ACC112 (cell line): ENCODE data around the gene ISLR.

Source experiments
- H2AFZ ChIP-seq: fragments of 200-600 bp; sonication (generic); one replicate; pipeline ENCODE4 v1.6.0; 2017; ENCODE audit warnings: antibody characterized with exemption, low read length; ENCODE audit not compliant: unreplicated experiment
- H3K27ac ChIP-seq: fragments of 200-600 bp; sonication (generic); 2 replicates; pipeline ENCODE4 v1.5.1; 2014; ENCODE audit warnings: low read depth, mild to moderate bottlenecking, antibody characterized with exemption, low read length, moderate library complexity
- H3K27me3 ChIP-seq: fragments of 200-600 bp; sonication (generic); 2 replicates; pipeline ENCODE4 v1.6.1; 2014; ENCODE audit warnings: mild to moderate bottlenecking, antibody characterized with exemption, low read length, moderate library complexity, mixed read lengths; ENCODE audit not compliant: insufficient read depth
- H3K36me3 ChIP-seq: fragments of 200-600 bp; sonication (generic); 2 replicates; pipeline ENCODE4 v1.6.1; 2016; ENCODE audit warnings: mild to moderate bottlenecking, antibody characterized with exemption, low read length, moderate library complexity, mixed read lengths; ENCODE audit not compliant: insufficient read depth
- H3K4me1 ChIP-seq: fragments of 200-600 bp; sonication (generic); one replicate; pipeline ENCODE4 v1.6.1; 2016; ENCODE audit warnings: low read length, mixed read lengths; ENCODE audit not compliant: insufficient read depth, unreplicated experiment, control insufficient read depth
- H3K4me3 ChIP-seq: fragments of 200-600 bp; sonication (generic); 2 replicates; pipeline ENCODE4 v1.5.1; 2014; ENCODE audit warnings: mild to moderate bottlenecking, low read depth, low read length
- H3K79me2 ChIP-seq: fragments of 200-600 bp; sonication (generic); one replicate; pipeline ENCODE4 v1.6.0; 2016; ENCODE audit warnings: low read length; ENCODE audit not compliant: control insufficient read depth, unreplicated experiment, insufficient read depth

Gene ISLR

GRCh38 chr15:74215958-74216357 lies 42.4 kb downstream of the ISLR start:
- Histone ChIP-seq H3K27ac (no peak overlapping the region), H3K4me1 (peaks cover 17% of the 10 kb centered on the region), H3K79me2 (no peaks in the 10 kb centered on the region), H3K4me3 (no peak overlapping the region), H3K27me3 (peaks cover 4% of the 10 kb centered on the region; the same call in 1 of the 2 replicates), H2AFZ (no peak overlapping the region), H3K36me3 (no peaks in the 10 kb centered on the region)

GRCh38 chr15:74216949-74217348 lies 43.4 kb downstream of the ISLR start:
- Histone ChIP-seq H3K4me1 (peaks cover 17% of the 10 kb centered on the region), H2AFZ (no peak overlapping the region), H3K79me2 (no peaks in the 10 kb centered on the region), H3K36me3 (no peaks in the 10 kb centered on the region), H3K27ac (no peak overlapping the region), H3K4me3 (no peak overlapping the region), H3K27me3 (peaks cover 4% of the 10 kb centered on the region; the same call in 1 of the 2 replicates)

- peaks cover 4% of the 10 kb centered on the region; the same call in 1 of the 2 replicates for H3K27me3 ChIP-seq
- H3K27ac ChIP-seq, result no peak overlapping the region
These were observed 44.7 kb downstream of the ISLR start for GRCh38 chr15:74217907-74218885.

DNA sequence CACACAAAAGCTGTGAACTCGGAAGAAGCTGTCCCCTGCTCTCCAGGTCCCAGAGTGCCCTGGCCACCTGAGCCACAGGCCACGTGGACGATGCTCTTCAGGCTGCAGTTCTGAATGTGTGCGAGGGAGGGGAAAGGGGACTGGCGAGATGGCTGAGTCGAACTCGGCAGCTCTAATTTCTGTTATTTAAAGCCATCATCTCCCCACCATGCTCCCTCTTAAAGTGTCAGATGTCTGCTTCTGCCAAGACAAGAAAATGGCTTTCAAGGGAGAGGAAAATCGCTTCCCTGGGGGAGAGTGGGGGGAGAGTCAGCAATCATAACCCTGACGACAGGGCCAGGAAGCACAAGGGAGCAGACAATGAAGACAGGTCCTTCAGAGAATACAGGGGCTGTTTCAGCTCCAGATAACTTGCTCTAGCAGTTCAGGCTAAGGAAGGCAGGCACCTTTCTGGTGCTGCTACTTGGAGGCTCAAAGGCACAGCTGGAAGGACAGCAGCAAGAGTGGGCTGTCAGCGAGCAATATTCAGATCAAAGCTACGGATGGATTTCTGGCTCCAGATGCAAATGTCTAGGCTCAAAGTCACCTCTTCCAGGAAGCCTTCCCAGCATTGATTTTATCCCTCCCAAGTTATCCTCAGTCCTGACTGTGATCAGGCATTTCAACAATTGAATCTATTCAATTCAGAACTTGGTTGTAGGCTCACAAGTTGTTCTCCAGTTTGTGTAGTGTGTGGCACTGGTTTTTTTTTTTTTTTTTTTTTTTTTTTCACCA lies 47.2 kb downstream of the ISLR start:
- peaks cover 4% of the 10 kb centered on the region; the same call in 1 of the 2 replicates for H3K27me3 ChIP-seq
- H3K36me3 ChIP-seq, result no peaks in the 10 kb centered on the region
- no peak overlapping the region for H3K4me3 ChIP-seq
- H3K4me1 ChIP-seq, result peaks cover 9% of the 10 kb centered on the region
- H3K27ac ChIP-seq, result no peak overlapping the region
- H2AFZ ChIP-seq, result no peak overlapping the region
- no peaks in the 10 kb centered on the region for H3K79me2 ChIP-seq

More at GRCh38 chr15:74217907-74218885, 44.7 kb downstream of the ISLR start:
- H3K36me3 ChIP-seq, result no peaks in the 10 kb centered on the region
- no peaks in the 10 kb centered on the region for H3K79me2 ChIP-seq
- H2AFZ ChIP-seq, result no peak overlapping the region
- no peak overlapping the region for H3K4me3 ChIP-seq
- H3K4me1 ChIP-seq, result peaks cover 17% of the 10 kb centered on the region

DNA sequence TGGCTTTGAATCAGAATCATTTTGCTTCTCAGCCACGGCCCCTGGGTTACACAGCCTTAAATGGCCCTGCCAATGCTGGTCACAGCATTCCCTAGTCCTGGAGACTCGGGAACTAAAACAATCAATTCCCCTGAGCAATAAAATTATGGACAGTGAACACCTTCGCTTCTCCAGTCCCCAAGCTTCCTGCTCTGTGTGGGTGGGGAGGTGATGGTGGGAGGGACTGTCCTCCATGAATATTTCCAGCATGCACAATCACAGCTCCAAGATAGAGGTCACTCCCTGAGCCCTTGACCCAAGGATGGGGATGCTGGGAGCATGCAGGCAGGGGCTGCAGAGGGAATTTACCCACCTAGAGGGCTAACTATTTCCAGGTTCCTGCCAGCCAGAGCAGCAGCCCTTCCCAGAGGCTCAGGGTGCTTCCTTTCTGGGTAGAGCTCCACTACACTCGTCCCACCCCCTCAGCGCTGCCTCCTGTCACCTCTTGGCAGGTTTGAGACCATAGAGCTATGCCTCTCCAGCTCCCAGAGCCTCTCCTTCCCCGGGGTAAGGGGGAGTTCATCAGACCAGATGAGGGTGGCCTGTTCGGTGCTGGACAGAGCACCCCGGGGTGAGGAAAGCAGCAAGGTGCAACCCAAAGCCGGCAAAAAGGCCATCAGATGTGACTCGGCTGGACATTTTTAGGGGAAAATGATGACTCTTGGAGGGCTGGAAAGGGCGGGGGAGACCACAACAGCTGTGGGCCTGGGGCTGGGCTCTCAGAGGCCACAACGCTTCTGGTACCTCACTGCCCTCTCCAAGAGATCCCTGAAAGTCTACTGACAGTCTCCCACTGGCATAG lies 48.1 kb downstream of the ISLR start:
- H2AFZ ChIP-seq, result no peak overlapping the region
- H3K27ac ChIP-seq, result no peak overlapping the region
- peaks cover 4% of the 10 kb centered on the region; the same call in 1 of the 2 replicates for H3K27me3 ChIP-seq
- no peak overlapping the region for H3K4me3 ChIP-seq
- H3K36me3 ChIP-seq, result no peaks in the 10 kb centered on the region
- peaks cover 3% of the 10 kb centered on the region for H3K4me1 ChIP-seq
- H3K79me2 ChIP-seq, result no peaks in the 10 kb centered on the region

- peaks cover 4% of the 10 kb centered on the region; the same call in 1 of the 2 replicates for H3K27me3 ChIP-seq
- H3K4me1 ChIP-seq, result peaks cover 3% of the 10 kb centered on the region
- H3K79me2 ChIP-seq, result no peaks in the 10 kb centered on the region
- H3K27ac ChIP-seq, result no peak overlapping the region
- no peaks in the 10 kb centered on the region for H3K36me3 ChIP-seq
- no peak overlapping the region for H2AFZ ChIP-seq
- no peak overlapping the region for H3K4me3 ChIP-seq
These were observed 49.0 kb downstream of the ISLR start for GRCh38 chr15:74222240-74223119.

DNA sequence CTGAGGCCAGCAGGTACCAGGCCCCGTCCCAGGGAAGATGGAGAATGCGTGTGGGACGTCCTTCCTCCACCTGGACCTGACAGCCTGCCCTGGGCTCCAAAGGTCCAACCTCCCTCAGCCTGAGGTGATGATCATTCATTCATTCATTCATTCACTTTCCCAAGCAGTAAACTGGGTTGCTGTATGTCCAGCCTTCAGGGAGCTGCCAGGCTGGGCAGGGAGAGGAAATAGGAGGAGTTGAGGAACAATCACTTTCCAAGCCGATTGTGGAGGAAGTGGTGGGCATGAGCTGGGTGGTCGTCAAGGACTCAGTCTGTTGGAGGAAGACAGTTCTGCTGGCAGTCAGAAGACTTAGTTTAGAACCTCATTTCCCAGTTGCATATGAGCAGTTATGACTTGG lies 52.4 kb downstream of the ISLR start:
- Histone ChIP-seq H3K4me3 (no peak overlapping the region), H3K36me3 (no peaks in the 10 kb centered on the region), H3K79me2 (no peaks in the 10 kb centered on the region), H2AFZ (no peak overlapping the region), H3K27ac (no peak overlapping the region), H3K4me1 (peaks cover 3% of the 10 kb centered on the region), H3K27me3 (no peaks in the 10 kb centered on the region)
